ENCODE measurements around the gene PGAP6.
"Not testable (repeated sequence)": the region's sequence is repeated elsewhere in the genome, so short reads cannot be mapped to it uniquely, and the experiment has no call there.

PGAP6 gene

DNA sequence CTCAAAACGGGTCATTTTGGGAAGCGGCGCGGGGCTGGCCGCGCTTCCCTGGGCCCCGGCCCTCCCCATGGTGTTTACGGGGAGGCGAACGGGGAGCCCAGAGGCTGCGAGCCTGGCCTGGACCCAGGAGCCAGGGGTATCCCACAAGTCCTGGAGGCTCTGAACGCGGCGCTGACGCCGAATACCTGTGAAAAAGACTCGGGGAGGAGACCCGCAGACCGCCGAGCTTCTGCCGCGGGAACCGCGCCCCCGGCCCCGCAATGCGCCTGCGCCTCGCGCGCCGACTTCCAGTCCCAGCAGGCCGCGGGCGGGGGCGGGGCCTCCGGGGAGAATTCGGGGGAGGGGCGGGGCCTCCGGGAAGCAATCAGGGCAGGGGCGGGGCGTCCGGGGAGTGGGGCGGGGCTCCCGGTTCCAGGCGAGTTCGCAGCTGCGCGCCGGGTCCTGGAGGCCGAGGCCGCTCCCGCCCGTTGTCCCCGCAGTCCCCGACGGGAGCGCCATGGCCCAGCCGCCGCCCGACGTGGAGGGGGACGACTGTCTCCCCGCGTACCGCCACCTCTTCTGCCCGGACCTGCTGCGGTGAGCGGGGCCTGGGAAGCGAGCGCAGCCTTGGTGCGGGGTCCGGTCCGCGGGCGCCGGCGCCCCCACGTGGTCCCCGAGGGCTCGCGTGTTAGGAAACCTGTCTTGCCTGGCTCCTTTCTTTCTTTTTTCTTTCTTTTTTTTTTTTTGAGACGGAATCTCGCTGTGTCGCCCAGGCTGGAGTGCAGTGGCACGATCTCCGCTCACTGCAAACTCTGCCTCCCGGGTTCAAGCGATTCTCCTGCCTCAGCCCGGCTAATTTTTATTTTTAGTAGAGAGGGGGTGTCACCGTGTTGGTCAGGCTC is 19.9 kb upstream of the PGAP6 start, which contains the start of gene DECR2:
Gene DECR2, plus strand, starts transcription at position 418 of the 881 bp plus-strand sequence. Its CDS starts 79 bp downstream, at position 497.
- peak; percentile 99 for DNase-seq

DNA sequence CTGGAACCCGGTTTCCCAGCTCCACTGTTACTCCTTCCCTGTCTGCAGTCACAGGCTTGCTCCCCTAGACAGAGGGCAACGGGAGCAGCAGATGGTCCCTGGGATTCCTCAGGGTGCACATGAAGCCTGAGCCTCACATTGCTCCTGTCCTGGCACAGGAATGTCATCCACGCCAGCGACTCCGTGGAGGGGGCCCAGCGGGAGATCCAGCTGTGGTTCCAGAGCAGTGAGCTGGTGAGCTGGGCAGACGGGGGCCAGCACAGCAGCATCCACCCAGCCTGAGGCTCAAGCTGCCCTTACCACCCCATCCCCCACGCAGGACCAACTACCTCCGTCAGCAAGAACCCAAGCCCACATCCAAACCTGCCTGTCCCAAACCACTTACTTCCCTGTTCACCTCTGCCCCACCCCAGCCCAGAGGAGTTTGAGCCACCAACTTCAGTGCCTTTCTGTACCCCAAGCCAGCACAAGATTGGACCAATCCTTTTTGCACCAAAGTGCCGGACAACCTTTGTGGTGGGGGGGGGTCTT is 18.3 kb upstream of the PGAP6 start:
- no peak for DNase-seq

DNA sequence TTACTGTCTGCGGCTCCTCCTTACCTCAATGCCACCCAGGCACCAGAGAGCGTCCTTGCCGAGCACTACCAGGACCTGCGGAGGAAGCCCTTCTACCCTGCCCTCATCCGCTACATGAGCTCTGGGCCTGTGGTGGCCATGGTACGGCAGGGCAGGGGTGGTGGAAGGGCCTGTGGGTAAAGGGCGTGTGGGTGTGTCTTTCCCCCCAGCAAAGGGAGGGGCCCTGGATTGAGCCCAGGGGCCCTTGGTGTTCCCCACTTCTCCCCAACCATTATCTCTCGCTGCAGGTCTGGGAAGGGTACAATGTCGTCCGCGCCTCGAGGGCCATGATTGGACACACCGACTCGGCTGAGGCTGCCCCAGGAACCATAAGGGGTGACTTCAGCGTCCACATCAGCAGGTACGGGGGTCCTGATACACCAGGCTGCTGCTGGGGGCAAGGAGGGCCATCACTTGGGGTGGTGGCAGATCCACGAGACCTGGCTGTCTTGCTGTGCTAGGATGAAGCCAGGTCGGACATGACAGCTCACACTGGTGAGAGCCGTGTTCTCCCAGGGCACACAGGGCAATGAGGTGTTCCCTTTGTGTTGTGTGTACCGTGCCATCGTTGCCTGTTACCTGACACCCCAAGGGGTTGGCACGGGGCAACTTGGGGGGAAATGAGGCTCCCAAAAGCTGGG is 17.7 kb upstream of the PGAP6 start:
- no peak for DNase-seq

DNA sequence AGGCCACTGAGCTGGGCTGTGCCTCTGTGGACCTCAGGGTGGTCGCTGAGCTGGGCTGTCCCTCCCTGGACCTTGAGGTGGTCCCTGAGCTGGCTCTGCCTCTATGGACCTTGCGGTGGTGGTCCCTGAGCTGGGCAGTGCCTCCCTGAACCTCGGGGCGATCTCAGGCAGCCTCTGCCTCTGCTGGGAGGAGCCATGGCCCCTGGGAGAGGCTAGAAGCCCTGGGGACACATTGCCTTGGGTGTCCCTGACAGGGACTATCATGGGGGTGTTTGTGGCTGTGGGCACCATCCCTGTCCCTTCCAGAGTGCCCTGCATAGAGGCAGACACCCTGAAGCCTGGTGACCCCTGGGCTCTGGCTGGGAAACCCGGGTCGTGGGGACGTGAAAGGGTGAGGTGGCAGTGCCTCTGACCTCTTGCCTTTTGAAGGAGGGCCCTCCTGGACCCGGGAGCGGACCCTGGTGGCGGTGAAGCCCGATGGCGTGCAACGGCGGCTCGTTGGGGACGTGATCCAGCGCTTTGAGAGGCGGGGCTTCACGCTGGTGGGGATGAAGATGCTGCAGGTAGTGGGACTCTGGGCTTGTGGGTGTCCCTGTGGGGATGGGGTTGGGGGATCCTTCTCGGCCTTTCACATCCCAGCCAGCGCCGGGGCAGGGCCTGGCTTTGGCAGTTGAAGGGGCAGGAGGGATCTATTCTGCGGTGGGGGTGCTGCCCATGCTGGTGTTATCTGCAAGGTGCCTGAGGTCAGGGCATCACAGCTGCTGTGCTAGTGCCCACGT is 17.0 kb upstream of the PGAP6 start:
- DNase-seq = no peak

DNA sequence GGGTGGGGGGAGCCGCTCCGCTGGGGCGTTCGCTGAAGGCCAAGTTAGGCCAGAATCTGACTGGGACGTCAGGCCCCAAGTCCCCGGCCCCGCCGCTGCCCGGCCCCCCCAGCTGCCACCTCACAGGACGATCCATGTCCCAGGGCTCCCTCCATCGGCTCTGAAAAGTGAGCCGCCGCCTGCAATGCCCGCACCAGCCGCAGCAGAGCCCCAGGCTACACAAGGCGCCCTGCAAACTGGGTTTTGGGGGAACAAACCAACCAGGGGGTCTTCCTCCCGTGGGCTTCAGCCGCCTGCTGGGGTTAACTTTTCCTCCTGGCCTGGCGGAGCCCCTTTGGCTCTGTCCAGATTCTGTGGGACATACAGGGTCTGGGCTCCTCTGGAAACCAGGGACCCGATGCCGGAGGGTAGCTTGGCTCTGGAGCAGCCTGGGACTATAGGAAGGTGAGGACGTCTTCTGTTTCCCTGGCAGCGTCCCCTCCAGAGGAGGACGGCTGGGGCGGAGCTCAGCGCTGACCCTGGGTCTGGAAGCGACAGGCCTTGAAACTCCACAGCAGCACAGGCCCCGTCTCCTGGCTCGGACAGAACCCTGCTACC is 16.1 kb upstream of the PGAP6 start:
- peak; percentile 34 for DNase-seq

DNA sequence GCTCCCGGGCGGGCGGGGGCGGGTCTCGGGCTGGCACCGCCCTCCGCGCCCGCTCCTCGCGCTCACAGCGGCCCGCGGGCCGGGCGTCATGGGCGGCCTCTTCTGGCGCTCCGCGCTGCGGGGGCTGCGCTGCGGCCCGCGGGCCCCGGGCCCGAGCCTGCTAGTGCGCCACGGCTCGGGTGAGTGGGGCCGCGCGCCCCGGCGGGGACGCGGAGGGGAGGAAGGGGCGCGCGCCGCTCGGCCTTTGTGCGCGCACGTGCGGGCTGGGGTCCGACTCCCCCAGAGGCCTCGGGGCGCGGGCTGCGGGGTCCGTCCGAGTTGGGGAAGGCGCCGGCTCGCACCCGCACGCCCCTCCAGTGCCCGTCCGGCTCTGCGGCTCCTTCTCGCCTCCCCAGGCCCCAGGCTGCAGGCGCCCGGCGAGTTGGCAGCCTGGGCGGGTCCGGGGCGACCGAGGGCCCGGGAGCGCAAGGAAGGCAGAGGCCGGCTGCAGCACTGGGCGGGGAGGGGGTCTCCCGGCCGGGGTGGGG is 15.4 kb upstream of the PGAP6 start, which contains the start of gene NME4:
Gene NME4, plus strand, starts transcription at position 65 of the 527 bp plus-strand sequence. Its CDS starts 24 bp downstream, at position 89.
- DNase-seq = peak; percentile 51

DNA sequence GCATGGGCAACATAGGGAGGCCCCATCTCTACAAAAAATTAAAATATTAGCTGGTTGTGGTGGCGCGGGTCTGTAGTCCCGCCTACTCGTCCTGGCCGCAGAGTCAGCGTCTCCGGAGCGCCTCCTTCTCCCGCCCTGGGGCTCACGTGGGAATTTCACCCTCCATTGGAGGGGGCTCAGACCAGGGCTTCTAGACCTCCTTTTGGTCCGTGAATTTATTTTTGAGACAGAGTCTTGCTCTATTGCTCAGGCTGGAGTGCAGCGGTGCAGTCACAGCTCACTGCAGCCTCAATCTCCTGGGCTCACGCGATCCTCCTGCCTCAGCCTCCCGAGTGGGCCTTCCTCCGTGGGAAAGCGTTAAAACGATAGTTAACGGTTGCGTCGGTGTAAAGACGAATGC is 14.8 kb upstream of the PGAP6 start:
- DNase-seq = peak; percentile 20

DNA sequence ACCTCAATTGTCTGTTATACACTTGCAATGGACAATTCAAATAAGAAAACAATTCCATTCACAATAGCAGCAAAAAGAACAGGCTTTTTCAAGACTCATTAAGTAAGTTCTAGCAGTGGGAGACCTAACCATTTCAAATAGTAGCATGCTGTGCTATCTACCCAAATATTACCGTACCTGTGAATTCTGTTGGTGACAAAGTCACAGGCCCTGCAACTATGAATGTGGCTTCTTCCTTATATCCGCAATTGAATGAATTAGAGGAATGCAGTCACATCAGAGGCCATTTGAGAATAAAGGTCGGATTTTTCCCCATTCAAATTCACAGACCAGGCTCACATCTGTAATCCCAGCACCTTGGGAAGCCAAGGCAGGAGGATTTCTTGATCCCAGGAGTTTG is 14.4 kb upstream of the PGAP6 start:
- DNase-seq = no peak

DNA sequence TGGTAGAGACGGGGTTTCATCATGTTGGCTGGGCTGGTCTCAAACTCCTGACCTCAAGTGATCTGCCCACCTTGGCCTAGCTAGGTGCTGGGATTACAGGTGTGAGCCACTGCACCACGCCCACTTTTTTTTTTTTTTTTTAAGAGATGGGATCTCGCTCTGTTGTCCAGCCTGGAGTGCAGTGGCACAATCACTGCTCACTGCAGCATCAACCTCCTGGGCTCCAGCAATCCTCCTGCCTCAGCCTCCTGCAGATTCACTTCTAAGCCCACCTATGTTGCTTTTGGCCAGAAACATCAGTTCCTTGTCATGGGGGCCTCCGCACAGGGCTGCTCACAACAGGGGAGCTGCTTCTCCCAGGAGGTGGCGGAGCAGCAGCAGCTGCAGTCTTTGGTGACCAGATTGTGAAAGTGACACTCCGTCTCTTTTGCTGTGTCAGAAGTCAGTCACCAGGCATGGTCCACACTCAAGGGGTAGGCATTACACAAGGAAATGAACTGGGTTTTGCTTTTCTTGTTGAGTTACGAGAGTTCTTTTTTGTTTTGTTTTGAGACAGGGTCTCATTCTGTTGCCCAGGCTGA is 10.8 kb upstream of the PGAP6 start:
- DNase-seq = no peak

DNA sequence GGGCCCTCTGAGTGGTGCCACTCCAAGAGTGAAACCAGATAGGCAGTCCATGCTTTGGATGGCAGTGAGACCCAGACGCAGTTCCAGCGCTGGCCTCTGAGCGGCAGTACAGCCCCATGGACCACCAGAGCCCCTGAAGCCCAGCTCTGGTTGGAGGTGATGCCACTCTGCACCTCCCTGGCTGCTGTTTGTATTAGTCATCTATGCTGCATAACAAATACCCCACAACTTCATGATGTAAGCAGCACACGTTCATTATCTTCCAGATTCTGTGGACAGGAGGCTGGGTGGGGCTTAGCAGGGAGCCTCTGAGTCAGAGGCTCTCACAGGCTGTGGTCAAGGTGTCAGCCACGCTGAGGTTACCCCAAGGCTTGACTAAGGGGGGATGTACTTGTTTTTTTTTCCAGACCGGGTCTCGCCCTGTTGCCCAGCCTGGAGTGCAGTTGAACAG is 10.1 kb upstream of the PGAP6 start:
- peak; percentile 78 for DNase-seq

DNA sequence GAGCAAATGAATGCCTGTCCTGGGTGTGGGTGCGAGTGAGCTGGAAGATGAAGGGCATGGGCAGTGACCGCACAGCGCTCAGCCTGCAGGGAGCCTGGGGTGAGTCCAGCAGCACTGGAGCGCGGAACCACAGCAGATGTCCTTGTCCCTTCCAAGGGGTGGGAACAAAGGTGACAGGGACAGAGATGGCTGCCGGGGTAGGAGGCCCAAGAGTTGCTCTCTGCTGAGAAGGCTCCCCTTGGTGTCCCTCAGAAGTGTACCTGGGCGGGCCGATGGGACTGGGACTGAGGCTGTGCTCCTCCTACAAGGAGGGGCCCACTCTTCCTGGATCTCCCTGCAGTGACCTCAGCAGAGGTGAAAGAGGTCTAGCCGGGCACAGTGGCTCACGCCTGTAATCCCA is 7.6 kb upstream of the PGAP6 start:
- DNase-seq = no peak

DNA sequence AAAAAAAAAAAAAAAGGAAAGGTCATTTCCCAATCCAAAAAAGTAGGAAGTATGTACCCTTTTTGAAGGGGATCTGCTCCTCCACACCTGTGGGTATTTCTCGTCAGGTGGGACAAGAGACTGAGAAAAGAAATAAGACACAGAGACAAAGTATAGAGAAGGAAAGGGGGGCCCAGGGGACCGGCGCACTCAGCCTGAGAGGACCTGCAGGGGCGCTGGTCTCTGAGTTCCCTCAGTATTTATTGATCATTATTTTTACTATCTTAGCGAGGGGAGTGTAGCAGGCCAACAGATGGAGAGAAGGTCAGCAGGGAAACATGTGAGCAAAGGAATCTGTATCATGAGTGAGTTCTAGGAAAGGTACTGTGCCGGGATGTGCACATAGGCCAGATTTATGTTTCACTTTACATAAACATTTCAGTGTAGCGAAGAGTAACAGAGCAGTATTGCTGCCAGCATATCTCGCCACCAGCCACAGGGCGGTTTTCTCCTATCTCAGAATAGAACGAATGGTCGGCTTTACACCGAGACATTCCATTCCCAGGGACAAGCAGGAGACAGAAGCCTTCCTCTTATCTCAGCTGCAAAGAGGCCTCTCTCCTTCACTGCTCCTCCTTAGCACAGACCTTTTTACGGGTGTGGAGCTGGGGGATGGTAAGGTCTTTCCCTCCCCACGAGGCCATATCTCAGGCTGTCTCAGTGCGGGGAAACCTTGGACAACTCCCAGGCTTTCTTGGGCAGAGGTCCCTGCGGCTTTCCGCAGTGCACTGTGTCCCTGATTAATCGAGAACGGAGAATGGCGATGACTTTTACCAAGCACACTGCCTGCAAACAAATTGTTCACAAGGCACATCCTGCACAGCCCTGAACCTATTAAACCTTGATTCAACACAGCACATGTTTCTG is 6.2 kb upstream of the PGAP6 start:
- not testable (repeated sequence) for DNase-seq

DNA sequence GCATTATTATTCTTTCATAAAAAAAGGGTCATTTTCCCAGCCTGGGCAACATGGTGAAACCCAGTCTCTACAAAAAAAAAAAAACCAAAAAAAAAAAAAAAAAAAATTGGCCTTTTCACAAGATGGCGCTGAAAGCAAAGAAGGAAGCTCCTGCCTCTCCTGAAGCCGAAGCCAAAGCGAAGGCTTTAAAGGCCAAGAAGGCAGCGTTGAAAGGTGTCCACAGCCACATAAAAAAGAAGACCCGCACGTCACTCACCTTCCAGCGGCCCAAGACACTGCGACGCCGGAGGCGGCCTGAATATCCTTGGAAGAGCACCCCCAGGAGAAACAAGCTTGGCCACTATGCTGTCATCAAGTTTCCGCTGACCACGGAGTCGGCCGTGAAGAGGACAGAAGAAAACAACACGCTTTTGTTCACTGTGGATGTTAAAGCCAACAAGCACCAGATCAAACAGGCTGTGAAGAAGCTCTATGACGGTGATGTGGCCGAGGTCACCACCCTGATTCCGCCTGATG is 4.9 kb upstream of the PGAP6 start:
- no peak for DNase-seq

DNA sequence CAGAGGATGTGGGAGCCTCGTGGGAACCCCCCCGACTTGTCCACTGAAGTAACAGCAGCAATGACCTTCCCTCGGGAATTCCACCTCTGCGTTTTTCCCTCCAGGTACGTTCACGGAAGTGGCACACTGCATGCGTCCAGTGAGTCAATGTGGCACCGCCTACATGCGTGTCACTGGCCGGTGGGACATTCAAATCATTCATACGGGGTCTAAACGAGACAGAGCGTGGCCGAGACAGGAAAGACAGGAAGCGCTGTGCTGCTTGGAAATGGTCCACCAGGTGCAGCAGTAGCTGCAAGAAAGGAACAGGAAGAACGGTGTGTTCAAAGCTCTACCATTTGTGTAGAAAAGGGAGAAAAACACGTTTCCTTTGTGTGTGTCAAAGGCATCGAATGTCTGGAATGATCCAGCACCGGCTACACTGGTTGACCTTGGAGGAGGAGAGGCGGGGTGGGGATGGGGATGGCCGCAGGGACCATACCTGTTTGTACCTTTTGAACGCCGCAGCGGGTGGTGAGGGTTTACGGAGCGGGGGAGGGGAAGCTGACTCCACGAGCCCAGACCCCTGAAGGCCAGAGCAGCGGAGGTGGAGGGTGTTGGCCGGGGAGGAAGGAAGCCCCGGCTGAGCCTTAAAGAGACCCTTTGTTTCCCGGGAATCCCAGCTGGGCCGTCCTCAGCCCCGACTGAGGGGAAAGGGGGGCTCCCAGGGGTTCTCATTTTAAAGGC is 1.7 kb upstream of the PGAP6 start:
- DNase-seq = peak; percentile 72

DNA sequence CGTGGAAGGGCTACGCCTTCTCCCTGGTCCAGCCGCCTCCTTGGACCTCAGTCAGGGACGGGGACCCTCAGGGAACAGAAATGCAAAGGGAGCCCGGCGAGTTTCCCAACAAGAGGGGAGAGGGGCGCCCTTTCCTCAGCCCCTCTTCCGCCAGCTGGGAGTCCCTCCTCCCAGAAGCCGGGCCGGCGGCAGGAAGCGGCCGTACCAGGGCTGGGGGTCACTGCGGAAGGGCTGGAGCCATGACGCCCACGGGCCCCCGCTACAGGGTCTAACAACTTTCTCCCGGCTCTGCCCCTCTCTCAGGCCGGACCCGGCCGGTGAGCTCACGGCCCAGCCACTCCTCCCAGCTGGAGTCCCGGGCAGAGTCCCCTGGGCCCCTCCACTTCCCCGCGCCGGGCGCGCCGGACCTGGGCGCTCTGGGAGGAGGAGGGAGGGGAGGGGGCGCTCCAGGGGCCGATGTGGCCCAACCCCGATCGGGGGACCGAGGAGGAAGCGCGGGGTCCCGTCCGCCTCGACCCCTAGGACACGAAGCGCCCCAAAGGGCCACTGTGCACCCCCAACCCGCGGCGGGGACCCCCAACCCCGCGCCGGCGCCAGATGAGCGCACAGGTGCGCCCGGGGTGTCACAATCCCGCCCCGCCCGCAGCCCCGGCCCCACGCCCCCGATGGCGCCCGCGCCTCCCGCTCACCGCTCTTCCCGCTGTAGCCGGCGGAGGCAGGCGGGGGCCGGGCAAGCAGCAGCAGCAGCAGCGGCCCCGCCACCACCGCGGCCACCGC is 578 bp downstream of the PGAP6 start:
- peak; percentile 61 for DNase-seq

DNA sequence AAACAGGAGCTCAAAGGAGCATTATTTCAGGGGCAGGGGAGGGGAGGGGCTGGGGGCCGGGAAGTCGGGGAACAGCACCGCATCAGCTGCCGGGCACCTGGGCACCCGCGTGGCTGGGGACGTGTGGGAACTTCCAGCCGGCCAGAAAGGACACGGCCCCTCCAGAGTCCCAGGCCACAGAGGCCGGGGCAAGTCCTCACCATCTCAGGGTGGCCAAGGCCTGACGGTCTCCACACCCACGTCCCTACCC is 1.1 kb downstream of the PGAP6 start:
- DNase-seq = no peak

DNA sequence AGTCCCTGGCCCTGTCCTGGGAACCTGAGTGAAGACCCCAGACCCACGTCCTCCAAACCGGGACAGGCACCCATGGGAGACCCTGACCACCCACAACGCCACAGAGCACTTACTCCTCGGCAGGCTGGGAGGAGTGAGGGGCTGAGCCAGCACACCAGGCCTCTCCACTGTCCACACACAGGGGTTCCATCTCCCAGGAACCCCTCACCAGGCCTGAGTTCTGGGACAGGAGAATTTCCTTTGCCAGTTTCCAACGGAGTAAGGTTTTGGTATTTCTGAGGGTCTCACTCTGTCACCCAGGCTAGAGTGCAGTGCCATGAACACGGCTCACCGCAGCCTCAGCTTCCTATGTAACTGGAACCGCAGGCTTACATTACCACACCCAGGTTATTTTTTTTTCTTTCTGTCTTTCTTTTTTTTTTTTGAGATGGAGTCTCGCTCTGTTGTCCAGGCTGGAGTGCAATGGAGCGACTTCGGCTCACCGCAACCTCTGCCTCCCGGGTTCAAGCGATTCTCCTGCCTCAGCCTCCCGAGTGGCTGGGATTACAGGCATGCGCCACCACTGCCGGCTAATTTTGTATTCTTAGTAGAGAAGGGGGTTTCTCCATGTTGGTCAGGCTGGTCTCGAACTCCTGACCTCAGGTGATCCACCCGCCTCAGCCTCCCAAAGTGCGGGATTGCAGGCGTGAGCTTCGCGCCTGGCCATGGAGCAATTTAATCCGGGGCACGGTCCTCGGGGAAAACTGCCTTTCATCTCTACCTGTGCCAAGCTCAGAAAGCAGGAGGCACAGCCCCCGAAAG is 1.6 kb downstream of the PGAP6 start:
- peak; percentile 44 for DNase-seq
